ENCODE results near the gene CCDC47.

- TF ChIP-seq CTCF (IDR thresholded peaks at IDR 0.05) (no peak), POLR2A (IDR thresholded peaks at IDR 0.05) (no peak)
These were observed 67.7 kb downstream of the CCDC47 start for GRCh38 chr17:63705657-63706056.

Measured in adrenal gland (tissue), 5 donors.